Kidney epithelial cell (primary cell): ENCODE data around the gene HJV. TPM values are rescaled to one million over a fixed set of nuclear protein-coding genes. Genes with fewer than 3 reads are reported as not detected.

ENCODE experiments used
- DNase-seq: peaks from one replicate; pipeline ENCODE4 v3.0.0-alpha.2; 2010; ENCODE audit warnings: low read depth
- H3K27me3 ChIP-seq: 2 replicates; pipeline ENCODE4 v1.6.0; 2011; ENCODE audit warnings: low read length; ENCODE audit not compliant: control insufficient read depth, insufficient read depth
- H3K36me3 ChIP-seq: 2 replicates; pipeline ENCODE4 v1.5.1; 2011; ENCODE audit warnings: low read length; ENCODE audit not compliant: control insufficient read depth, insufficient read depth
- H3K4me3 ChIP-seq: 2 replicates; pipeline ENCODE4 v1.5.1; 2011; ENCODE audit warnings: low read depth, mild to moderate bottlenecking, control low read depth, low read length
- total RNA-seq: library from RNA; depleted of rRNA; stranded (reverse); fragments of >200 nt; gene quantifications from 2 replicates; pipeline ENCODE4 v1.2.3, GENCODE V29; 2015
- TF ChIP-seq, protein P1 (sequence below): IDR thresholded peaks from 2 replicates; pipeline ENCODE4 v1.5.1; 2011; ENCODE audit warnings: mild to moderate bottlenecking, moderate library complexity, low read length, control low read depth, inconsistent platforms; ENCODE audit not compliant: insufficient read depth, poor library complexity, severe bottlenecking

HJV gene
- total RNA-seq, 1 donor from 2014 or later: not detected

GRCh38 chr1:146012703-146013558 is 8.6 kb downstream of the HJV start:
- DNase-seq: peak; percentile 63
- TF ChIP-seq, protein P1, sequence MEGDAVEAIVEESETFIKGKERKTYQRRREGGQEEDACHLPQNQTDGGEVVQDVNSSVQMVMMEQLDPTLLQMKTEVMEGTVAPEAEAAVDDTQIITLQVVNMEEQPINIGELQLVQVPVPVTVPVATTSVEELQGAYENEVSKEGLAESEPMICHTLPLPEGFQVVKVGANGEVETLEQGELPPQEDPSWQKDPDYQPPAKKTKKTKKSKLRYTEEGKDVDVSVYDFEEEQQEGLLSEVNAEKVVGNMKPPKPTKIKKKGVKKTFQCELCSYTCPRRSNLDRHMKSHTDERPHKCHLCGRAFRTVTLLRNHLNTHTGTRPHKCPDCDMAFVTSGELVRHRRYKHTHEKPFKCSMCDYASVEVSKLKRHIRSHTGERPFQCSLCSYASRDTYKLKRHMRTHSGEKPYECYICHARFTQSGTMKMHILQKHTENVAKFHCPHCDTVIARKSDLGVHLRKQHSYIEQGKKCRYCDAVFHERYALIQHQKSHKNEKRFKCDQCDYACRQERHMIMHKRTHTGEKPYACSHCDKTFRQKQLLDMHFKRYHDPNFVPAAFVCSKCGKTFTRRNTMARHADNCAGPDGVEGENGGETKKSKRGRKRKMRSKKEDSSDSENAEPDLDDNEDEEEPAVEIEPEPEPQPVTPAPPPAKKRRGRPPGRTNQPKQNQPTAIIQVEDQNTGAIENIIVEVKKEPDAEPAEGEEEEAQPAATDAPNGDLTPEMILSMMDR: peak; percentile 68
- H3K4me3 ChIP-seq: no peak overlapping the region

DNA sequence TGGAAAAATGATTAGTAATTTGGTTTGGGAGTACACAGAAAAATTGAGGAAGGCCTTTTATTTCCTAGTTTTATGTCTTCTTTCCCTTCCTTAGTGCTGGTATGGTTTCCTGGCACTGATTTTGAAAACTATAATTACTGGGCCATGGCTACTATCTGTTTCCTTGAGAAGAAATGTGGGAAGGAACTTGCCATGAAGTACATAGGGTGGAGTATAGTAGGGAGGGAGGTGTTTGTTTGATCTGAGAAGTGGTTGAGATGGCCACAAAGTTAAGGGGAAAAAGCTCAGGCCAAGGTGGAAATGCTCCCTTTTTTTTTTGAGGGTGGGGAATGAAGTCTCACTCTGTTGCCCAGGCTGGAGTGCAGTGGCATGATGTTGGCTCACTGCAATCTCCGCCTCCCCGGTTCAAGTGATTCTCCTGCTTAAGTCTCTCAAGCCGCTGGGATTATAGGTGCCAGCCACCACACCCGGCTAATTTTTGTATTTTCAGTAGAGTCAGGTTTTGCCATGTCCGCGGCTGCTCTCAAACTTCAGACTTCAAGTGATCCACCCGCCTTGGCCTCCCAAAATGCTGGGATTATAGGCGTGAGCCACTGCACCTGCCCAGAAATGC is 11.3 kb downstream of the HJV start:
- Histone ChIP-seq H3K36me3 (no peaks in the 10 kb centered on the region), H3K27me3 (no peaks in the 10 kb centered on the region), H3K4me3 (no peak overlapping the region)
- TF ChIP-seq, protein P1: no peak
- DNase-seq: no peak

More at GRCh38 chr1:146012703-146013558, 8.6 kb downstream of the HJV start:
- Histone ChIP-seq H3K27me3 (peaks cover 3% of the 10 kb centered on the region), H3K36me3 (no peaks in the 10 kb centered on the region)

GRCh38 chr1:146007489-146008133 is 13.9 kb downstream of the HJV start:
- Histone ChIP-seq H3K4me3 (no peak overlapping the region), H3K27me3 (no peaks in the 10 kb centered on the region)

GRCh38 chr1:146001709-146002108 is 19.8 kb downstream of the HJV start:
- Histone ChIP-seq H3K36me3 (no peaks in the 10 kb centered on the region), H3K27me3 (no peaks in the 10 kb centered on the region), H3K4me3 (no peak overlapping the region)
- DNase-seq: no peak
- TF ChIP-seq, protein P1: no peak

More at GRCh38 chr1:146007489-146008133, 13.9 kb downstream of the HJV start:
- H3K36me3 ChIP-seq: no peaks in the 10 kb centered on the region
- DNase-seq: no peak
- TF ChIP-seq, protein P1: no peak

DNA sequence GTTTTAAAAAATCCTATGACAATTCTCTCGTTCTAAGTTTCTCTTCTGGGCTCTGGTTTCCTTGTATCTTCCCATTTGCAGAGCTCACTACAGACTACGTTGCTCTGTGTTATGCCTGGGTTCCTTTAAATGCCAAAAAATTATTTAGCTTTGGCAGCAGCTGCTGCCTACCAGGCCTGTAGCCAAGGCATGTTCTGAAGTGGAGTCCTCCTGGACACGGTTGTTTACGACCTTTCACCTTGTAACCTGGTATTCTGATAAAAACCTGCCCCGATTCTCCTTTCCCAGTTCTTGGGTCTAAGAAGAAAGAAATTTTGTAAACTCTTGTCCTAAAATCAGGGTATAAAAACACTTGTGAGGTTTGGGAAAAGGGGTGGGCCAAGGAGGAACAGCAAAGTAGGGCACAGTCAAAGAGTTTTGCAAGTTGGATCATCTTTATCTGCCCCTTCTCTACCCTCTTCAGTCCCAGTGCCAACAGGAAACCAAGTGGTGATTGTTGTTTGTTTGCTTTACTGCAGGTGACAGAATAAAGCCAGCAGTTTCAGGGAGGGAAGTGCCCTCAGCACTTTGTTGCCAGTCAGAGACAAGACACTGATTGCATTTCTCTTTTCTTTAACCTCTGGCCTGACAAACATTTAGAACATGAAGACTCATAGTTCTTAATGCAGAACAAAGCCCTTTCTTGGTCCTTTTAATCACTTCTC is 22.1 kb downstream of the HJV start:
- no peaks in the 10 kb centered on the region for H3K27me3 ChIP-seq
- peaks cover under 1% of the 10 kb centered on the region for H3K36me3 ChIP-seq
- TF ChIP-seq, protein P1: no peak
- no peak for DNase-seq
- no peak overlapping the region for H3K4me3 ChIP-seq
